HEK293T (cell line): ENCODE results near the gene STXBP1.

Source experiments
- FOXK2 ChIP-seq: fragments of 450-650 bp; IDR thresholded peaks from 2 replicates; pipeline ENCODE4 v1.6.1; 2016; ENCODE audit warnings: mild to moderate bottlenecking
- HDGF ChIP-seq: fragments of 450-650 bp; IDR thresholded peaks from 2 replicates; pipeline ENCODE4 v1.6.1; 2017; ENCODE audit warnings: antibody characterized with exemption, borderline replicate concordance
- L3MBTL2 ChIP-seq: fragments of 450-650 bp; conservative IDR thresholded peaks from 2 replicates; pipeline ENCODE4 v1.6.1; 2016; ENCODE audit warnings: mild to moderate bottlenecking
- NFRKB ChIP-seq: fragments of 450-650 bp; IDR thresholded peaks from 2 replicates; pipeline ENCODE4 v1.6.1; 2016; ENCODE audit warnings: mild to moderate bottlenecking, moderate library complexity
- SP1 ChIP-seq: fragments of 450-650 bp; IDR thresholded peaks from 2 replicates; pipeline ENCODE4 v1.6.1; 2017
- SUZ12 ChIP-seq: fragments of 450-650 bp; IDR thresholded peaks from 2 replicates; pipeline ENCODE4 v1.6.1; 2016; ENCODE audit warnings: mild to moderate bottlenecking
- TARDBP ChIP-seq: fragments of 450-650 bp; IDR thresholded peaks from 2 replicates; pipeline ENCODE4 v1.6.1; 2016

- no peak for TF ChIP-seq SP1
- TF ChIP-seq TARDBP: no peak
- TF ChIP-seq NFRKB: no peak
- no peak for TF ChIP-seq SUZ12
- TF ChIP-seq FOXK2: no peak
- TF ChIP-seq L3MBTL2: no peak
- no peak for TF ChIP-seq HDGF
Observed at GRCh38 chr9:127644943-127645342, 32.9 kb downstream of the STXBP1 start.
